T-helper 2 cell treated with Interferon-gamma antibody and Interleukin-4, amounts not matched to agents 5 μg/mL and 100 μg/mL, for 36 hours (primary cell): ENCODE results near the gene SGF29.

ENCODE experiments used
- DNase-seq: peaks from one replicate; pipeline ENCODE4 v3.0.0; 2021; ENCODE audit warnings: low spot score
- H3K27ac Mint-ChIP-seq: one replicate; pipeline ENCODE4 v1.8.0; 2021; ENCODE audit warnings: mild to moderate bottlenecking, mixed read lengths
- H3K27me3 Mint-ChIP-seq: one replicate; pipeline ENCODE4 v1.8.0; 2021; ENCODE audit warnings: low read depth, mixed read lengths
- H3K36me3 Mint-ChIP-seq: one replicate; pipeline ENCODE4 v1.8.0; 2021; ENCODE audit warnings: low read depth, mixed read lengths
- H3K4me1 Mint-ChIP-seq: one replicate; pipeline ENCODE4 v1.8.0; 2021; ENCODE audit warnings: low read depth, mixed read lengths
- H3K4me3 Mint-ChIP-seq: one replicate; pipeline ENCODE4 v1.8.0; 2022; ENCODE audit warnings: mild to moderate bottlenecking, moderate library complexity, mixed read lengths
- H3K9me3 Mint-ChIP-seq: one replicate; pipeline ENCODE4 v1.8.0; 2021; ENCODE audit warnings: mixed read lengths

SGF29 gene

DNA sequence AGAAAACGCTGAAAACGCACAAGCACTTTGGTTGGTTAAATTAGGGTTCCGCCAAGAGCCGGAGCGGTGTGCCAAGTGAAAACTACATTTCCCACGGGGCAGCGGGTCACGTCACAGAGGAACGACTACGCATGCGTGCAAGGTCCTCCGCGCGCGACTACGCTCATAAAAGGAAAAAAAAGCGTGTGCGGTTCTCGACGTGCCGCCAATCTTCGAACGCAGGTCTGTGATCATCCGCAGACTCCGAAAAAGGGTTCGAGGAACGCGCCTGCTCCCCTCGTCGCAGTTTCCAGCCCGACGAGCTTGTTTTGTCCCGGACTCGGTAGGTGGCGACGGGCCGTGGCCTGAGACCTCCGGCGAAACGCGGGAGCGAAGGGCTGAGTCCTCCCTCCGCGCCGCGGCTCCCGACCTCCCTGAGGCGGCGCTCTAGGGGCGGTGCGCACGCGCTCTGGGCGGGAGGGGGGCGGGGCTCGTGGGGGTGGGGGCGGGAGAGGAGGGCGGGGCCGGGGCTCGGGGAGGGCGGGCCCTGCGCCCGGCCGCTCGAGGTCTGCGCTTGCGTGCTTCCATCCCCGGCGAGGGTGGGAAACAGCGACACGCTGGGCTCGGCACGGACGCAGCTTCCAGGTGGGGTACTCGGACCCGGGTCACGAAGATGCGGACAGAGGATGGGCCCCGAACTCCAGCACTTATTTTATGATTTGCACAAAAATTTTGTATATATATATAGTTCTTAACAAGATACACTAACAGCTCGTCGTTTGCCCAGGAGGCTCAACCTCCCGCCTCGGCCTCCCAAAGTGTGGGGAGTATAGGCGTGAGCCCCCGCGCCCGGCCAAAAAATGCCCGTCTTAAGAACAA lies at the start of gene SGF29:
Gene SGF29, plus strand, starts transcription at position 145 of the 858 bp plus-strand sequence. CDS start 27,150 bp downstream, outside the sequence.
- peak; percentile 88 for DNase-seq
- Mint-ChIP-seq H3K27me3 (no peaks in the 10 kb centered on the region), H3K27ac (peak within 1 kb of the TSS; percentile 97), H3K9me3 (no peaks in the 10 kb centered on the region), H3K4me1 (peaks cover 12% of the 10 kb centered on the region), H3K36me3 (peaks cover 21% of the 10 kb centered on the region), H3K4me3 (peak within 1 kb of the TSS; percentile 94)

DNA sequence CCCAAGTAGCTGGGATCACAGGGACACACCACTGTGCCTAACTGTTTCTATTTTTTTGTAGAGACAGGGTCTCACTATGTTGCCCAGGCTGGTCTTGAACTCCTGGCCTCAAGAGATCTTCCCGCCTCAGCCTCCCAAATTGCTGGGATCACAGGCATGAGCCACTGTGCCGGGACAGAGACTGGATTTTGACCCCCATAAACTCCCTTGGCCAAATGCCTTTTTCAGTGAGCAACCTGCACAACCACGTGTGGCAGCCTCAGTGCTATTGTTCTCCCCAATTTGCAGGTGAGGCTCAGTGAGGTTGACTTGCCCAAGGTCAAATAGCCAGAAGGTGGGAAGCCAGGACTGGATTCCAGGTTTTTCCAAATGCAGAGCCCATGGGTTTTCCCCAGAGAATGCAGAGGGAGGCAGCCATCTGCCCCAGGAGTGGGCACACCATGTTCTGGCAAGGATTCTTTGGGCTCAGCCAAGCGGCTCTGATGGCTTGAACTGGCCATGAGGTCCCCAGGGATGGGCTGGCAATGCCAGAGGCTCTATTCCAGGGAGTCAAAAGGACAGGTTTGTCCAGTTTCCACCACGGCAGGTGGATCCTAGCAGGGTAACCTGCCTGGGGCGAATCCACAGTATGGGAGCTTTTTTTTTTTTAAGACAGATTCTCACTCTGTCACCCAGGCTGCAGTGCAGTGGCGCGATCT lies 48.9 kb upstream of the SGF29 start:
- no peaks in the 10 kb centered on the region for H3K9me3 Mint-ChIP-seq
- peaks cover 4% of the 10 kb centered on the region for H3K27me3 Mint-ChIP-seq
- no peak overlapping the region for H3K4me3 Mint-ChIP-seq
- H3K36me3 Mint-ChIP-seq = peaks cover 3% of the 10 kb centered on the region
- H3K4me1 Mint-ChIP-seq = peaks cover 15% of the 10 kb centered on the region
- no peak for DNase-seq
- no peak overlapping the region for H3K27ac Mint-ChIP-seq

GRCh38 chr16:28505489-28506137 lies 48.1 kb upstream of the SGF29 start:
- no peaks in the 10 kb centered on the region for H3K9me3 Mint-ChIP-seq
- no peak overlapping the region for H3K27ac Mint-ChIP-seq
- no peak overlapping the region for H3K4me3 Mint-ChIP-seq
- DNase-seq = no peak
- peaks cover 4% of the 10 kb centered on the region for H3K27me3 Mint-ChIP-seq
- H3K4me1 Mint-ChIP-seq = peaks cover 13% of the 10 kb centered on the region
- H3K36me3 Mint-ChIP-seq = no peaks in the 10 kb centered on the region

DNA sequence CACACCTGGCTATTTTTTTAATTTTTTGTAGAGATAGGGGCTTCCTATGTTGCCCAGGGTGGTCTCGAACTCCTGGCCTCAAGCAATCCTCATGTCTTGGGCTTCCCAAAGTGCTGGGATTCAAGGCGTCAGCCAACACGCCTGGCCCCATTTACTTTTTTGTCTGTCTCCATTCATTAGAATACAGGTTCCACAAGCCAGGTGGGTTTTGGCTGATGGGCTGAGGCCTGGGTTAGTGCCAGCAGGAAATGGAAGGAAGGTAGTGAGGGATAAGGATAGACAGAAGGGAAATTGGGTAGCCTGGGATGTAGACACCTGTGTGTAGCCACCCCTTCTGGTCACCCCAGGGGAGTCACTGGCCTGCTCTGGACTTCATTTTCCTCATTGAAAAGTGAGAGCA lies 42.7 kb upstream of the SGF29 start:
- no peak for DNase-seq
- Mint-ChIP-seq H3K4me1 (peaks cover 15% of the 10 kb centered on the region), H3K27me3 (peaks cover 2% of the 10 kb centered on the region), H3K4me3 (no peak overlapping the region), H3K36me3 (no peaks in the 10 kb centered on the region), H3K27ac (no peak overlapping the region), H3K9me3 (no peaks in the 10 kb centered on the region)

- DNase-seq = no peak
- Mint-ChIP-seq H3K36me3 (no peaks in the 10 kb centered on the region), H3K27ac (no peak overlapping the region), H3K4me1 (peaks cover 13% of the 10 kb centered on the region), H3K27me3 (no peaks in the 10 kb centered on the region), H3K4me3 (no peak overlapping the region), H3K9me3 (no peaks in the 10 kb centered on the region)
These were observed 41.6 kb upstream of the SGF29 start for GRCh38 chr16:28511801-28512789.

- no peak for DNase-seq
- Mint-ChIP-seq H3K9me3 (no peaks in the 10 kb centered on the region), H3K27me3 (no peaks in the 10 kb centered on the region), H3K4me1 (peaks cover 3% of the 10 kb centered on the region), H3K36me3 (no peaks in the 10 kb centered on the region), H3K27ac (no peak overlapping the region), H3K4me3 (no peak overlapping the region)
These were observed 40.1 kb upstream of the SGF29 start for GRCh38 chr16:28513484-28514181.

DNA sequence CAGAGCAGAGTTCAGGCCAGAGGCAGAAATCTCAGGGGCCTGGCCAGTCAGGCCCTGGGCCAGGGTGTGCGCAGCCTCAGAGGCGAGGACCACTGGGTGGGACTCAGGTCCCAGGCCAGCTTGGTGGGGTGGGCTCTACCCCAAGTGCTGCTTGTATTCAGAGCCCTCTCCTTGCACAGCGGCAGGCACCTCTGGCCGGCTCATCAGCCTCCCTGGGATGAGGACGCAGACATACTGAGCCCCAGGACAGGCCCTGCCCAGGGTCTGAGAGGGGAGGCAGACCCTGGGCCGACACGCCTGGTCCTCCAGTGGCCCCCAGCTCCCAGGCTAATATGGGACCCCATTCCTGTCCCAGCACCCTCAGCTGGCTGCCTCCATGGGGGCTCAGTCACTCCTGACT lies 39.5 kb upstream of the SGF29 start:
- H3K36me3 Mint-ChIP-seq = no peaks in the 10 kb centered on the region
- no peak overlapping the region for H3K27ac Mint-ChIP-seq
- H3K4me1 Mint-ChIP-seq = peaks cover 3% of the 10 kb centered on the region
- H3K4me3 Mint-ChIP-seq = no peak overlapping the region
- no peaks in the 10 kb centered on the region for H3K27me3 Mint-ChIP-seq
- DNase-seq = no peak
- H3K9me3 Mint-ChIP-seq = no peaks in the 10 kb centered on the region

- DNase-seq = no peak
- Mint-ChIP-seq H3K36me3 (no peaks in the 10 kb centered on the region), H3K27ac (no peak overlapping the region), H3K4me1 (peaks cover 3% of the 10 kb centered on the region), H3K4me3 (no peak overlapping the region), H3K9me3 (no peaks in the 10 kb centered on the region), H3K27me3 (peaks cover 3% of the 10 kb centered on the region)
These were observed 33.0 kb upstream of the SGF29 start for GRCh38 chr16:28520672-28521071.

- Mint-ChIP-seq H3K4me1 (peaks cover 3% of the 10 kb centered on the region), H3K27ac (no peak overlapping the region), H3K27me3 (peaks cover 4% of the 10 kb centered on the region), H3K9me3 (no peaks in the 10 kb centered on the region), H3K4me3 (no peak overlapping the region), H3K36me3 (no peaks in the 10 kb centered on the region)
- no peak for DNase-seq
These were observed 32.3 kb upstream of the SGF29 start for GRCh38 chr16:28521436-28521835.

DNA sequence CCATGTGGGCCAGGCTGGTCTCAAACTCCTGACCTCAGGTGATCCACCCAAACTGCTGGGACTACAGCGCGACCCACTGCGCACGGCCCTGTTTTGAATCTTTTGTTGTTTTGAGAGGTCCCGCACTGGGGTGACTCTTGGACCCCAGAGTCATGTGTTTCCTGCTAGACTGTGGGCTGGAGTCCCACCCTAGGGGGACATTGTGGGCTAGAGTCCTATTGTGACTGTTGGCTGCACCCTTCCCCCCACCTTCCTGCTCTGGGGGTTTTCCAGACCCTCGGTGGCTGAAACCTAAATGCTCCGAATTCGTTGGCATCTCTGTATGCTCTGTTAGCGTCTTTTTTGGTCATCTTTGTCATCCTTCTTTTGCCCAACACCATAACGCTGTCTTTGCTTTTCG lies 30.9 kb upstream of the SGF29 start:
- Mint-ChIP-seq H3K4me1 (peaks cover 3% of the 10 kb centered on the region), H3K9me3 (no peaks in the 10 kb centered on the region), H3K4me3 (no peak overlapping the region), H3K27ac (no peak overlapping the region), H3K27me3 (peaks cover 6% of the 10 kb centered on the region), H3K36me3 (no peaks in the 10 kb centered on the region)
- DNase-seq = no peak

GRCh38 chr16:28524681-28525171 lies 29.0 kb upstream of the SGF29 start:
- Mint-ChIP-seq H3K4me1 (peaks cover 3% of the 10 kb centered on the region), H3K4me3 (no peak overlapping the region), H3K9me3 (no peaks in the 10 kb centered on the region), H3K36me3 (no peaks in the 10 kb centered on the region), H3K27ac (no peak overlapping the region), H3K27me3 (peaks cover 6% of the 10 kb centered on the region)
- no peak for DNase-seq

DNA sequence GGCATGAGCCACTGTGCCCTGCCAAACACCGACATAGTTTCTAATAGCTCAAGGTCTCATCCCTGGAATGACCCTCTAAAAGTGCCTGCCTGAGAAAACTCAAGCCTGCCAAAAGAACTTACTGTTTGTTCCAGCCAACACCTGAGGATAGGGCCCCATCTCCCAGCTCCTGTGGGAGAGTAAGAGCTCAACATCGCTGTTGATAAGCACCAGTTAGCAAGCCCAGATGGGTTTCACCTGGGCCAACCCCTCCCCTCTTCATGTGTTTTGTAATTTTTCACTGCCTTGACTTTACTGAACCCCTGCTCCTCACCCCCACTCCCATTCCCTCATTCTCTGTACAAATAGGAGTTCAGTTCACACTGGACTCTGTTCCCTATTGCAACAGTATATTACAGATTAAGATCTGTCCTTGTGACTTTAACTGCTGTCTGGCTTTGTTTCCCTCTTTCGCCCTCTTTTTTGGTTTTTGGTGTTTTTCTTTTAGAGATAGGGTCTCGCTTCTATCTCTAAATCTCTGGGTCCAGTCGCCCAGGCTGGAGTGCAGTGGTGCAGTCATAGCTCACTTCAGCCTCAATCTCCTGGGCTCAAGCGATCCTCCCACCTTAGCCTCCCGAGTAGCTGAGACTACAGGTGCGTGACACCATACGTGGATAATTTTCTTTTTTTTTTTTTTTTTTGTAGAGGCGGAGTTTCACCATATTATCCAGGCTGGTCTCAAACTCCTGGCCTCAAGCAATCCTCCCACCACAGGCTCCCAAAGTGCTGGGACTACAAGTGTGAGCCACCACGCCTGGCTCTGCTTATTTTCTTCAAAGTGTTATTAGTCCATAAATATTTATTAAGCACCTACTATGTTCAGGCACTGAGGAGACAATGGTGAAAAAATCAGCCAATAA lies 27.3 kb upstream of the SGF29 start:
- H3K27ac Mint-ChIP-seq = no peak overlapping the region
- H3K9me3 Mint-ChIP-seq = no peaks in the 10 kb centered on the region
- peaks cover 3% of the 10 kb centered on the region for H3K4me1 Mint-ChIP-seq
- H3K4me3 Mint-ChIP-seq = no peak overlapping the region
- no peaks in the 10 kb centered on the region for H3K36me3 Mint-ChIP-seq
- H3K27me3 Mint-ChIP-seq = peaks cover 4% of the 10 kb centered on the region
- DNase-seq = no peak
